T follicular helper cell (primary cell): ENCODE data around the gene TAS2R43.
"Not testable (repeated sequence)": the region's sequence is repeated elsewhere in the genome, so short reads cannot be mapped to it uniquely, and the experiment has no call there.

Experiments used
- DNase-seq: peaks from one replicate; pipeline ENCODE4 v3.0.0-alpha.2; 2020; ENCODE audit warnings: low read depth

TAS2R43 gene

GRCh38 chr12:11059784-11060183 is 32.3 kb downstream of the TAS2R43 start:
- no peak for DNase-seq

GRCh38 chr12:11059041-11059440 is 33.1 kb downstream of the TAS2R43 start:
- DNase-seq = no peak

GRCh38 chr12:11055306-11055705 is 36.8 kb downstream of the TAS2R43 start:
- DNase-seq = no peak

- not testable (repeated sequence) for DNase-seq
Observed at GRCh38 chr12:11049806-11050531, 42.1 kb downstream of the TAS2R43 start.

GRCh38 chr12:11041366-11041765 is 50.7 kb downstream of the TAS2R43 start:
- not testable (repeated sequence) for DNase-seq
